HG02938 (cell line): ENCODE results near the gene GIMD1.
"Not testable (repeated sequence)": the region's sequence is repeated elsewhere in the genome, so short reads cannot be mapped to it uniquely, and the experiment has no call there.

Source experiments
- ATAC-seq: cut with Tn5 transposase; IDR thresholded peaks from one replicate; pipeline ENCODE4 v1.9.1; 2021; ENCODE audit warnings: mild to moderate bottlenecking, moderate library complexity; ENCODE audit not compliant: unreplicated experiment

The GIMD1 gene

DNA sequence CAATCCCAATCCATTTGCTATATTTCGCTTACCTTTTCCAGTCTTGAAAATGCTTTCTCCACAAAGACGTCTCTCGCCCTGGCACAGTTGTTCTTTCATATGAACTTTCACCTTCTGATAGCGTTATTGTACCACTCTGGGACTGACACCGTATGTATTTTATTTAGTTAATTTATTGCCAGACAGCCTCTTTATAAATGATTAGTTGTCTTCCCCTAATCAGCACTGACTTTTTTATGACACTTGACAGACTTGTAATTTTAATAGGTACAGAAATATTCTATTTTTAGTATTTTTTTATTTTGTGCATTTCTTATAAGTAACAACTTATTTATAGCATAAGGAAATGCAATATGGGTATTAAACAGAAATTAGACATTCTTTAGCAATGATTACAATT is at the start of gene GIMD1:
Gene GIMD1, minus strand, starts transcription at position 101 of the 400 bp plus-strand sequence. CDS start 1,343 bp downstream, outside the sequence.
- ATAC-seq, result no peak

DNA sequence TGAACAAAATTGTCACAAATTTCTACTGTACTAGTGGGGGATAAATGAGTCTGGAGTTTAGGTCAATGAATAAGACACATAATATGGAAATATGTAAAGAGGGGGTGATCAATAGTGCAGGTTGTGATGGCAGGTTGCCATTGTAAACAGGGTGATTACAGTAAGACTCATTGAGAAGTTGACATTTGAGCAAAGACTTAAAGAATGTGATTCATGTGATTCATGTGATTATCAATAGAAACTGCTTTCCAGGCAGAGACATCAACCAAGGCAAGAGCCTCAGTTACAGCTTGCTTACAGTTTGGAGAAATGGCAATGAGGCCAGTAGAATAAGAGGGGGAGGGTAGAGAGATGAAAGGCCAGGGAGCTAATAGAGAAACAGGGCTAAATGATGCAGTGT is 45.8 kb upstream of the GIMD1 start:
- no peak for ATAC-seq

DNA sequence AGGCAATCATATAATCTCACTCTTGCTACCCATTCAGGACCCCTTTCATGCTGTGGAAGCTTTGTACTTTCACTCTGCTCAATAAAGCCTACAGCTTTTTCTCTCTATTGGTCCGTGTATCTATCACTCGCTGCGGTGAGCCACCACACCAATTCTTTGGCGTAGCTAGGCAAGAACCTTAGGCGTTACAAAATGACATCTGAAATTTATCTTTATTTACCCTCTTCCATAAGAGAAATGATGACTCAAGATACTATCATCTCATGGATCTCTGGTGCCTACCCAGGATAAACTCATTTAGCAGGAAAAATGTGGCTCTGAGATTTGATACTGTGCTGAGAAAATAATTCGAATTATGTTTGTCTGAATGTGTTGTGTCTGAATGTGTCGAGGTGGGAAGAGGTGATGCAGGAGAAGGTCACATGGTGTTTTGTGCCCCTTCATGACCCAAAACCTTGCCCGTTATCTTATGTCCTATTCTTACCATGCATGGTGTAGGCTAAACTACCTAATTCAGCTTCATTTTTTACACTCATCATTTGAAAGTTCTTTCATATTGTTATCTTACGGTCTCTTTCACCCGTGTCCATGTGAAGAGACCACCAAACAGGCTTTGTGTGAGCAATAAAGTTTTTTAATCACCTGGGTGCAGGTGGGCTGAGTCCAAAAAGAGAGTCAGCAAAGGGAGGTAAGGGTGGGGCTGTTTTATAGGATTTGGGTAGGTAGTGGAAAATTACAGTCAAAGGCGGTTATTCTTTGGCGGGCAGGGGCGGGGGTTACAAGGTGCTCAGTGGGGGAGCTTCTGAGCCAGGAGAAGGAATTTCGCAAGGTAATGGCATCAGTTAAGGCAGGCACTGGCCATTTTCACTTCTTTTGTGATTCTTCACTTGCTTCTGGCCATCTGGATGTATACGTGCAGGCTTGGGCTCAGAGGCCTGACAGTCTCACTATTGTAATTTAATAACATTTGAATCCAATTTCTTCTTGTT is 41.6 kb upstream of the GIMD1 start:
- no peak for ATAC-seq

DNA sequence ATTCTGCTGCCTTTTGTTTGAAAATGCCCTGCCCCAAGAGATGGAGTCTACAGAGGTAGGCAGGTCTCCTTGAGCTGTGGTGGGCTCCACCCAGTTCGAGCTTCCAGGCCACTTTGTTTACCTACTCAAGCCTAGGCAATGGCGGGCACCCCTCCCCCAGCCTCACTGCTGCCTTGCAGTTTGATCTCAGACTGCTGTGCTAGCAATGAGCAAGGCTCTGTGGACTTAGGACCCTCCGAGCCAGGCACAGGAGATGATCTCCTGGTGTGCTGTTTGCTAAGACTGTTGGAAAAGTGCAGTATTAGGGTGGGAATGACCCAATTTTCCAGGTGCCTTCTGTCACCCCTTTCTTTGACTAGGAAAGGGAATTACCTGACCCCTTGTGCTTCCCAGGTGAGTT is 39.4 kb upstream of the GIMD1 start:
- not testable (repeated sequence) for ATAC-seq

DNA sequence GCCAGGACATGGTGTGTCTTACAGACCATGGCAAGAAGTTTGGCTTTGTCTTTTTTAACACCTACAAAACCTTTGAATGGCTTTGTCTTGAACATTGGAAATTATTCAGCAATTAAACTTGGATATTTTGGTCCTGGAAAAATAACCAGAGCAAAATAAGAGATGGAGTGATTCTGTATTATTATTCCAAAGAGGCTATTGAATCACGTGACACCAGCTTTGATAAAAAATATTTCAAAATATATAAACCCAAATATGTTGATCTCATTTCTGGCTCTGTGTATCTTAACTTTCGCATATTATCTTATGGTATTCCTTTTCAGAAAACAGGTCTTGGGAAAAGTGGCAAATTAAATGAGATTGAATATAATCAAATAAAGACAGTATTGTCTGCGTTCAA is 32.6 kb upstream of the GIMD1 start:
- ATAC-seq, result no peak

DNA sequence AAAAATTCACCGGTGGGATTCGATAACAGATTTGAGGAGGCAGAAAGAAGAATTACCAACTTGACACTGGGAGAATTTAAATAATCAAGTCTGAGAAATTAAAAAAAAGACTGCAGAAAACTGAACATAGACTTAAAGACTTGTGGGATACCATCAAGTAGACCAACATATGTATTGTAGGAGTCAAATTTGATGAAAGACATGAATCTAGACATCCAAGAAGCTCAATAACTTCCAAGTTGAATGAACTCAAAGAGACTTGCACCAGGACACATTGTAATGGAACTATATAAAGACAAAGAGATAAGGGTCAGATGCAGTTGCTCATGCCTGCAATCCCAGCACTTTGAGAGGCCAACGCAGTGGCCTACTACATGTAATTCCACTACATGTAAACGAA is 30.3 kb upstream of the GIMD1 start:
- ATAC-seq, result not testable (repeated sequence)

DNA sequence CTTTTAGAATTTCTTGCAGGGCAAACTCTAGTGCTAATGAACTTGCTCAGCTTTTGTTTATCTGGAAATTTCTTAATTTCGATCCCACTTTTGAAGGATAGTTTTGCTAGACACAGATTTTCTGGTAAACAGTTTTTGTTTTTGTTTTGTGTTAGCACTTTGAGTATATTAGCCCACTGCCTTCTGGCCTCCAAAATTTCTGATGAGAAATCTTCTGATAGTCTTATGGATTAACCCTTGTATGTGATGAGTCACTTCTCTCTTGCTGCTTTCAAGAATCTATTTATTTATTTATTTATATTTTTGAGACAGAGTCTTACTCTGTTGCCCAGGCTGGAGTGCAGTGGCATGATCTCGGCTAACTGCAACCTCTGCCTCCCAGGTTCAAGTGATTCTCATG is 27.0 kb upstream of the GIMD1 start:
- no peak for ATAC-seq

DNA sequence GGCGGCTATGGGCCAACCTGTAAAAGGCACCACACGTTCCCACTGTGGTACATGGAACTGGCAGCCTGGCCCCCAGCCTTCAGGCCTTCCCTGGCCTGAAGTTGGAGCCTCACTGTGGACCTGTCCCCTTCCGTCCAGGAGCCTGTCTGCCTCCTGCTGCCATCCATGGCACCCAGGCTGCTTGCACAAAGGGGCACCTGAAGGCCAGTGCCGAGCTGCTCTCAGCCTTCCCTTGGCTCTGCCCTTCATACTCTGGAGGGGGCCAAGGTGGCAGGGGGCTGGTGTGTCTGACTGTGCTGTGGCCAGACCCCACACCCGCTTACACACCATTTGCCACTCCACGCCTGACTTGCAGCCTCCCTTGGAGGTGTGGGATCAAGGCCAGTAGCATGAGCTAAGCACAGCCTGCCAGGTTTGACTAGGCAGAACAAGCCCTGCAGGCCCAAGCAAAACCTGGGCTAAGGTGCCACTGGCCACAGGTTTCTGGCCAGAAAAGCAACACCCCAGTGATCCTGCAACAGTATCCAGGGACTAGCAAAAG is 17.3 kb upstream of the GIMD1 start:
- ATAC-seq, result no peak

DNA sequence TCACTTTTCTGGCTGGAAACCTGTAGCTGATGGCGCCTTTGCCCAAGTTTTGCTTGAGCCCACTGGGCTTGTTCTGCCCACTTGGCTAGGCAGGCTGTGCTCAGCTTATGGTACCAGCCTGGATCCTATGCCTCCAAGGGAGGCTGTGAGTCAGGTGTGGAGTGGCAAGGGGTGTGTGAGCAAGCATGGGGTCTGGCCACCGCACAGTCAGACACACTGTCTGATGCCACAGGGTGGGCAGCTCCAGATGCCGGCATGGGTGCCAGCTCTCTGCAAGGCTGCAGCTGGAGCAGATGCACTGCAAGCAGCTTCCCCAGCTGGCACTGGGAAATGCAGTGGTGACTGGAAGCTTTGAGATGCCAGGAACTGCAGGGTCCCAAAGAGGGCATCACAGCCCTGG is 16.3 kb upstream of the GIMD1 start:
- no peak for ATAC-seq

DNA sequence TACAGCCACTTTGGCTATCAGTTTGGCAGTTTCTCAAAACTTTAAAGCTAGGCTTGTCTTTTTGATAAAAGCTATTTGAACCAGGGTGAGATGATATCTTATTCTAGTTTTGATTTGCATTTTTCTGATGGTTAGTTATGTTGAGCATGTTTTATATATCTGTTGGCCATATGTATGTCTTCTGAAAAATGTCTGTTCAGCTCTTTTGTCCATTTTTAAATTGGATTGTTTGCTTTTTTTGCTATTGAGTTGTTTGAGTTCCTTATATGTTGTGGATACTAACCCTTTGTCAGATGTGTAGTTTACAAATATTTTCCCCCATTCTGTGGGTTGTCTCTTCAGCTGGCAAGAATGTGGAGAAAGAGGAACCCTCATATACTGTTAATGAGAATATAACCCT is 11.6 kb upstream of the GIMD1 start:
- ATAC-seq, result no peak

DNA sequence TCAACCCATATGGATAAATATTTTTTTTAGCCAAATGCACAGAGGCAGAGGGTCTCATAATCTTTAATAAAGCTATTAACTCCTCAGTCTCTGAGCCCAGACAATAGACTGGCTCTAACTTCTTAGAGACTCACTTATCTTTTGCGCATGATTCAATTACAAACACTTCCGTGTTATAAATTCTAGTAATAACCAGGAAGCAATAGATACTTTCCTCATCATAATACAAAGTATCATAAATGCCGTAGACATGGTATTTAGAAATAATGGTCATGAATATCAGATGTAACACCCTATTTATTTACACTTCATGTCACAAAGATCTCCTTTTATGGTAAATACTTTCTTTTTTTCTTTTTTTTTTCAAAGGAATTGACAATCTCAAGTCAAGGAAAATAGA is 4.4 kb upstream of the GIMD1 start:
- no peak for ATAC-seq

DNA sequence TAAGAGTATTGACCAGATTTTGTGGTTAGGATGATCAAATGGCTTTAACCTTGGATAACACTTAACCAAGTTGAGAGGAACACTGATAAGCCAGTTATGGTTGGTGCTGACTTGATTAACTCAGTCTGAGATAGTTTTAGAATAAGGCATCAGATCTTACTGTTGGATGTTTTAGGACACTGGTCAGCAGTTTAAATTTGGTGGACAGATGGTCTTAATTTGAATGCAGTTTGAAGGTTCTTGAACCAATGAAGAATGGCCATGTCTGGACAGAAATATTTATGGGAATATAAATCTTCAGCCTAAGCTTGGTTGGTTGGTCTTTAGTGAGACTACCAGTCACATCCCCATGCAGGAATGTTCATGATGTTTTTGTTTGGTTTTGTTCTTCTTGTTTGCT is 2.6 kb upstream of the GIMD1 start:
- ATAC-seq, result no peak

DNA sequence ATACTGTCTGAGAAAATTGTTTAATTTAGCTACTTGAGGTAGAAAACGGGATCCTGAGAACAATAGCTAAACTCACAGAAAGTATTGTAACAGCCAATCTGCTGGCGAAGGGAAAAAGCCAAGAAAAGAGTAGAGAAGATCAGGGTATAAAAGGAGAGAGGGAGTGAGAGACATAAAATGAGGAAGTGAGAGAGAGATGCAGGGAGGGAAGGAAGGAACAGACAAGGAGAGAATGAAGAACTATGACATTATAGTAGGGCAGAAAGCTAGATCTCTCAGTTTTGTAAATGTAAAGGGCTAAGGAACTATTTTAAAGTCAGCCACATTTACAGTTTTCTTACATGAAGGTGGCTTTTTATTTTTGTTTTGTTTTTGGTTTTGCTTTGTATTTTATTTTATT is 1.6 kb upstream of the GIMD1 start:
- ATAC-seq, result no peak

DNA sequence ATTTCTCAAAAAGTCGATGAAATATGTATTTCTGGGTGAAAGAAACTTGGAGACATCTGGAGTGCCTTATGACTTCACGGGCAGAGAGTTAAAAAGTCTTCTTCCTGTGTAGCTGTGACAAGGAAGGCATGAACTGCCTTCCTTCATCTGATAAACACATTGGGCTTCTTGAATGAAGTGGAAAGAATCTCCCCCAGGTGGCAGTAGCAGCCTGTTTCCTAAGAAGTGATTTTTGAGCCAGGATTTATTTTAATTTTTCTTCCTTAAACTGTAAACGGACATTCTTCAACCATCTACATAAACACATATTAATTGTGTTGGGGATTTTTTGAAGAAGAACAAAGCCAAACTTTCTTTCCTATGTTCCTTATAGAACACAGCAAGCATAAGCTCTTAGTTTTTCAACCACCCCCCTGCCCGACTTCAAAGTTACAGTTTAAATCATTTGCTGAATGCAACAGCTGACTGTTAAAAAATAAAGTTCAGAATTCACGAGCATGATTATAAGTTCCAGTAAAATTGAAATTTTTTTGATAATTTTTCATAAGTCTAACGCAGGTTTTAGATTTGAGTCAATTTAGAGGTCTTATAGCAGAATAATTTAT is 980 bp upstream of the GIMD1 start:
- ATAC-seq, result peak; percentile 72

DNA sequence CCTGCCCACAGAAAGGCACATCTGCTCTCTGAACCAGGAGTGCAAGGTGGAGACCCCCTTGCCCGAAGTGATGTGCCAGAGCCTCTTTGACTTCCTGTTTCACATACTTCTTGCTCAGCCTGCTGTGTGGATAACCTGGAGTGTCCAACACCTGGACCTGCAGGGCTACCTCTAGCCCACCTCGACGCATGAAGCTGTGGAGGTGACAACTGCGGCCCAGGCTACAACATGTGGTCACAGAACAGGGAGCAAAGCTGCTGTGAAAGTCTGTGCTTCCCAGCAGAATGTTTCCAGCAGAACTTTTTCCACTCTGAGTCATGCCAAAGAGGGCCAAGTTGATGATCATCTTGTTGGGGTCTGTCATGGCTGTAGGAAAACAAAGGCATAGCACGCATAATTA is 1.5 kb downstream of the GIMD1 start:
- ATAC-seq, result no peak

DNA sequence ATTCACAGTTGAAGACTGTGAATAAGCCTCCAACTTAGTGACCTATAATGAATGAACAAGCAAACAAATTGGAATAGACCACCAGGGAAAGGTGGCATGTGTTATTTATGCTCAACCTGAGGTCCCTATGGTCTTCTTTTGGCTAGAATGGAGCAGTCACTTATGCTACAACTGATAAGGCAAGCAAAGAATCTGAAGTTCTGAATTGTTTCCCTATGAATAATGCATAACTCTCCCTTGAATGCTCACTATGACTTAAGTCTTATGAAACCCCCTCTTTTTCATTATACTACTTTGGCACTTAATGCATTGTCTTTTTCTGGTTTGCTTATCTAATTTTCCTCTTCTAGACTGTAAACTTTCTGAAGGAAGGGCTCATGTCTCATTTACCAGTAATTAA is 2.6 kb downstream of the GIMD1 start:
- no peak for ATAC-seq

DNA sequence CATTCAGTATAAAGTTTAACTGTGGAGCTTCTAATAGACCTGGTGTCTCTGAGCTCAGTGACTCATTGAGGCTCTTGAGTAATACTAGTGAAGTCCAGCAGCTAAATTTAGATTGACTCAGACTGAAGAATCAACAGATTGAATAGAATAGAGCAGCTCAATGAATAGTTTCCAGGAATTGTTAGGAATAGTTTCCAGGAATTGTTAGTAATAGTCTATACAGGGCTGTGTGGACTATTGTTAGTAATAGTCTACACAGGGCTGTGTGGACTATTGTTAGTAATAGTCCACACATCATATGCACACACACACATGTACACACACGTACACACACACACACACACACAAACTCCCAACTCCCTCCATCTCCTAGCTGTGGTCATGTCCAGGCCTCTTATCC is 3.0 kb downstream of the GIMD1 start:
- no peak for ATAC-seq

DNA sequence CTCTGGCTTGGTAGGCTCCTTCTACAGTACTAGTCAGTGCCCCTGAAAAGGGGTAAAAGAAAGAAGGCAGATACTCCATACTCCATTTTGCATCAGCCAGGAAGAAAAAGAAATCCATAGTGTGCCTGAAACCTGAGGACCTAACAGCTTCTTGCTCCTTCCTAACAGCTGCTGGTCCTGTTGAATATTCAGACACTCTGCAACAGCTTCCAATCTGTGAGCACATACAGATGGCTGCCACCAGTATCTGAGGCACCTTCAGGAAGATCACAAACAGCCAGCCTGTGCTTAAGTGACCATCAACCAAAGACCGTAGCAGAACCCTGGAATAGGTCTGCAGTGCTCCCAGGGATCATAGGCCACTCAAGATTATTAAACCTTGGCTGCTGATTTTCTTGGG is 4.3 kb downstream of the GIMD1 start:
- no peak for ATAC-seq

DNA sequence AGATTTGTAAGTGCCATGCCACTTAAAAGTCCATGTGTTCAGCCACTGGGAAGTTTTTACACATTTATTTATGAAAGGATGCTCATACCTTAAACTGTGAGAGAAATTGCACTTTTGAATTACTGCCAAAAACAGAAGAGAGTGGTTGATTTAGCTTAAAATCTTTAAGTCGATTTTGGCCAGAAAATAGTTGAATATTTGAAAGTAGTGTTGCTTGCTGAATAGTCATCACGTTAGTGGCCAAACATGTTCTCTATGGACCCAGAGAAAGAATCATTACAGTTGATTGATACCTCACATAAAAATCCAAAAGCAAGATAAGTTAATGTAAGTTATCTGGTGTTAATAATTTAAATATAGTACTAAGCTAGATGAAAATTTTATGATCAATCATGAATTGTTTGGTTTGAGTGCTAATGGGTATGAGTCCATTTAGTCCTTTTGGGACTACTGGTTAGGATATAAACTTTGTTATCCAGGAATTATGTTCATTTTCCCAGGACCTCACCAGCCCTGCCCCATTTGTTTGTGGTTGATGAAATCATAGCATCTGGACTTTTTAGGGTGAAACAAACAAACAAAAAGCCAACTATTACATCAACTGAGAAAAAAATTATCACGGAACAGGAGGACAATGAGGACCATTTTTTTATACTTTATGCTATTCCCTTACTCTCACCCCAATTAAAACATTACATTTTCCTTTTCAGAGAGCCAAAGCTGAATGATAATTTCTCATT is 6.3 kb downstream of the GIMD1 start:
- ATAC-seq, result no peak

DNA sequence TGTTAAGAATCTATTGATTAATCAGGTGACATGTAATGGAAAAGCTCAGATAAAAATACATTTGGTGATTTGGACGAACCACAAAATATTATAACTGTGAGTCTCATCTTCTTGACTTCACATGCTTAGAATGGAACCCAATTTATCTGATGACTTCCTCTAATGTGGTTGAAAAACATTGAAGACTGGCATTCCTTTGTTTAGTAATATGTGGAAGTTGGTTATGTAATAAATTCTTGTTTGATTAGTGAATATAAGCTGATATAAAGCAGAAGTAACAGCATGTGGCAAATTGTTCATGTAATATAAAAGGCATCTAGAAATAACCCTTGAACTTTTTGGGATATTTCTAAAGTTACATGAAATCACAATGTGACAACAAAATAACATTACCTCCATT is 9.7 kb downstream of the GIMD1 start:
- no peak for ATAC-seq

DNA sequence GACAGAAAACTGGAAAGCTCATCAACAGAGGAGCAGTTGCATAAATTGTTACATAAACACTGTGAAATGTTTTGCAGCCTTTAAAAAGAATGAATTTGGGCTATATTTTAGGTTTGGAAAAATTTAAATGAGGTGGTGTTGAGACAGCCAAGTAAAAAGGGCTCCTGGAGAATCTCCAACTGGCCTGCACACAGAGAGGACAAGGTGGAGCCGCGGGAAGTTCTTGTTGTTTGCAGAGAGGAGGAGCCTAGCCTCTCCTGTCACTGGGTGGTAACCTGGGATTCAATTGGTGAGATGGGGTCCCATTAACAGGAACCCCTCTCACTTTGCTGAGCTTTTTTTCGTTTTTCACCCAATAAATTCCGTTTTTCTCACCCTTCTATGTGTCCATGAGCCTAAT is 13.4 kb downstream of the GIMD1 start:
- ATAC-seq, result no peak
